Measurements from ENCODE around the gene KIF3C. TPM values are rescaled to one million over a fixed set of nuclear protein-coding genes. Genes with fewer than 3 reads are reported as not detected.

Gene KIF3C
- total RNA-seq, 1 experiment from 2014 or later = 12.8 TPM

GRCh38 chr2:26013668-26014067 is 31.4 kb upstream of the KIF3C start:
- H3K4me2 ChIP-seq (ENCODE audit: low read length) = peak overlapping the region; percentile 87
- peak overlapping the region; percentile 81 for H3K9ac ChIP-seq (ENCODE audit: low read length)
- H3F3A ChIP-seq (ENCODE audit: low read length, unreplicated experiment) = peaks cover 18% of the 10 kb centered on the region
- peak overlapping the region; percentile 98 for H3K27ac ChIP-seq (ENCODE audit: low read length)
- H3K79me2 ChIP-seq (ENCODE audit: low read length) = no peaks in the 10 kb centered on the region
- no peaks in the 10 kb centered on the region for H3K36me3 ChIP-seq (ENCODE audit: low read depth, low read length)
- ATAC-seq (no peak), DNase-seq (peak; percentile 69)
- H3K9me2 ChIP-seq (replicated peaks; ENCODE audit: low read length) = no peaks in the 10 kb centered on the region
- H2AFZ ChIP-seq (ENCODE audit: low read length) = no peak overlapping the region
- H3K4me1 ChIP-seq (ENCODE audit: insufficient read depth, low read length) = peaks cover 57% of the 10 kb centered on the region
- CTCF ChIA-PET = interaction anchor here (1.8 kb wide), 1 partner anchor 22 kb away, joined by 3 read pairs; no protein-coding TSS in a partner anchor
- no peak overlapping the region for H3K4me3 ChIP-seq (ENCODE audit: low read length)
- TF ChIP-seq EZH2phosphoT487 (IDR thresholded peaks at IDR 0.05; ENCODE audit: borderline replicate concordance, low read length) (no peak), EZH2 (IDR thresholded peaks at IDR 0.05; ENCODE audit: low read length, unreplicated experiment) (no peak), CTCF (conservative IDR thresholded peaks at IDR 0.05; ENCODE audit: low read depth, low read length) (no peak)
- POLR2A ChIA-PET (ENCODE audit: unreplicated experiment) = no interaction called here
- intact Hi-C loops (cut with micrococcal nuclease) = loop anchor here (5.0 kb wide), 1 partner anchor 54 kb away; no protein-coding TSS in a partner anchor
- no TSS peak for BruUV-seq (replicated peaks)
- no peaks in the 10 kb centered on the region for H3K27me3 ChIP-seq (ENCODE audit: low read length)
- H4K20me1 ChIP-seq (ENCODE audit: low read length) = no peaks in the 10 kb centered on the region
- H3K9me3 ChIP-seq (ENCODE audit: low read length) = no peaks in the 10 kb centered on the region

- peak overlapping the region; percentile 3; the same call in 1 of the 2 replicates for H2AFZ ChIP-seq (ENCODE audit: low read length)
- CTCF ChIA-PET = interaction anchor here (1.8 kb wide), 1 partner anchor 21 kb away, joined by 3 read pairs; no protein-coding TSS in a partner anchor
- intact Hi-C loops (cut with micrococcal nuclease) = loop anchor here (1.0 to 5.0 kb wide), 3 partner anchors 15 to 55 kb away; no protein-coding TSS in a partner anchor
- H3K4me3 ChIP-seq (ENCODE audit: low read length) = peak overlapping the region; percentile 55
- H3K4me2 ChIP-seq (ENCODE audit: low read length) = peak overlapping the region; percentile 87
- peak; percentile 62 for ATAC-seq
- TF ChIP-seq EZH2 (IDR thresholded peaks at IDR 0.05; ENCODE audit: low read length, unreplicated experiment) (no peak), EZH2phosphoT487 (IDR thresholded peaks at IDR 0.05; ENCODE audit: borderline replicate concordance, low read length) (peak; percentile 92)
- peaks cover 14% of the 10 kb centered on the region for H3F3A ChIP-seq (ENCODE audit: low read length, unreplicated experiment)
- POLR2A ChIA-PET (ENCODE audit: unreplicated experiment) = interaction anchor here (0.6 to 1.0 kb wide), 3 partner anchors 63 to 134 kb away, joined by 3 to 4 read pairs (median 3); partner anchors contain the start of gene ASXL2
- no peaks in the 10 kb centered on the region for H4K20me1 ChIP-seq (ENCODE audit: low read length)
- H3K79me2 ChIP-seq (ENCODE audit: low read length) = no peaks in the 10 kb centered on the region
- H3K27ac ChIP-seq (ENCODE audit: low read length) = peak overlapping the region; percentile 98
- no peaks in the 10 kb centered on the region for H3K36me3 ChIP-seq (ENCODE audit: low read depth, low read length)
- no peaks in the 10 kb centered on the region for H3K9me2 ChIP-seq (replicated peaks; ENCODE audit: low read length)
- H3K4me1 ChIP-seq (ENCODE audit: insufficient read depth, low read length) = peaks cover 52% of the 10 kb centered on the region
- DNase-seq = peak; percentile 97
- no TSS peak for BruUV-seq (replicated peaks)
- H3K9me3 ChIP-seq (ENCODE audit: low read length) = no peaks in the 10 kb centered on the region
- peak overlapping the region; percentile 81 for H3K9ac ChIP-seq (ENCODE audit: low read length)
- no peaks in the 10 kb centered on the region for H3K27me3 ChIP-seq (ENCODE audit: low read length)
Observed at GRCh38 chr2:26011990-26012856, 29.9 kb upstream of the KIF3C start.

GRCh38 chr2:26011609-26011989 is 29.3 kb upstream of the KIF3C start:
- H3K9me3 ChIP-seq (ENCODE audit: low read length) = no peaks in the 10 kb centered on the region
- no peaks in the 10 kb centered on the region for H3K27me3 ChIP-seq (ENCODE audit: low read length)
- peak overlapping the region; percentile 42 for H3K4me3 ChIP-seq (ENCODE audit: low read length)
- H3K79me2 ChIP-seq (ENCODE audit: low read length) = no peaks in the 10 kb centered on the region
- peak overlapping the region; percentile 98 for H3K27ac ChIP-seq (ENCODE audit: low read length)
- H3K9me2 ChIP-seq (replicated peaks; ENCODE audit: low read length) = no peaks in the 10 kb centered on the region
- BruUV-seq (replicated peaks) = no TSS peak
- peaks cover 14% of the 10 kb centered on the region for H3F3A ChIP-seq (ENCODE audit: low read length, unreplicated experiment)
- ATAC-seq (no peak), DNase-seq (no peak)
- H3K4me2 ChIP-seq (ENCODE audit: low read length) = peak overlapping the region; percentile 87
- TF ChIP-seq CTCF (conservative IDR thresholded peaks at IDR 0.05; ENCODE audit: low read depth, low read length) = no peak
- no peak for TF ChIP-seq EZH2phosphoT487 (IDR thresholded peaks at IDR 0.05; ENCODE audit: borderline replicate concordance, low read length)
- TF ChIP-seq EZH2 (IDR thresholded peaks at IDR 0.05; ENCODE audit: low read length, unreplicated experiment) = no peak
- CTCF ChIA-PET = no interaction called here
- intact Hi-C loops (cut with micrococcal nuclease) = loop anchor here (5.0 kb wide), 1 partner anchor 56 kb away; no protein-coding TSS in a partner anchor
- H3K36me3 ChIP-seq (ENCODE audit: low read depth, low read length) = no peaks in the 10 kb centered on the region
- H3K9ac ChIP-seq (ENCODE audit: low read length) = peak overlapping the region; percentile 73
- peak overlapping the region; percentile 3; the same call in 1 of the 2 replicates for H2AFZ ChIP-seq (ENCODE audit: low read length)
- POLR2A ChIA-PET (ENCODE audit: unreplicated experiment) = no interaction called here
- peaks cover 51% of the 10 kb centered on the region for H3K4me1 ChIP-seq (ENCODE audit: insufficient read depth, low read length)
- no peaks in the 10 kb centered on the region for H4K20me1 ChIP-seq (ENCODE audit: low read length)

All from PC-3 (cell line).